Globus pallidus (tissue), 1 donor: ENCODE data around the gene NAALADL1.

Experiments
- DNase-seq: peaks from one replicate; pipeline ENCODE4 v3.0.0-alpha.2; 2015; ENCODE audit warnings: low spot score

NAALADL1 gene, protein sequence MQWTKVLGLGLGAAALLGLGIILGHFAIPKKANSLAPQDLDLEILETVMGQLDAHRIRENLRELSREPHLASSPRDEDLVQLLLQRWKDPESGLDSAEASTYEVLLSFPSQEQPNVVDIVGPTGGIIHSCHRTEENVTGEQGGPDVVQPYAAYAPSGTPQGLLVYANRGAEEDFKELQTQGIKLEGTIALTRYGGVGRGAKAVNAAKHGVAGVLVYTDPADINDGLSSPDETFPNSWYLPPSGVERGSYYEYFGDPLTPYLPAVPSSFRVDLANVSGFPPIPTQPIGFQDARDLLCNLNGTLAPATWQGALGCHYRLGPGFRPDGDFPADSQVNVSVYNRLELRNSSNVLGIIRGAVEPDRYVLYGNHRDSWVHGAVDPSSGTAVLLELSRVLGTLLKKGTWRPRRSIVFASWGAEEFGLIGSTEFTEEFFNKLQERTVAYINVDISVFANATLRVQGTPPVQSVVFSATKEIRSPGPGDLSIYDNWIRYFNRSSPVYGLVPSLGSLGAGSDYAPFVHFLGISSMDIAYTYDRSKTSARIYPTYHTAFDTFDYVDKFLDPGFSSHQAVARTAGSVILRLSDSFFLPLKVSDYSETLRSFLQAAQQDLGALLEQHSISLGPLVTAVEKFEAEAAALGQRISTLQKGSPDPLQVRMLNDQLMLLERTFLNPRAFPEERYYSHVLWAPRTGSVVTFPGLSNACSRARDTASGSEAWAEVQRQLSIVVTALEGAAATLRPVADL

DNA sequence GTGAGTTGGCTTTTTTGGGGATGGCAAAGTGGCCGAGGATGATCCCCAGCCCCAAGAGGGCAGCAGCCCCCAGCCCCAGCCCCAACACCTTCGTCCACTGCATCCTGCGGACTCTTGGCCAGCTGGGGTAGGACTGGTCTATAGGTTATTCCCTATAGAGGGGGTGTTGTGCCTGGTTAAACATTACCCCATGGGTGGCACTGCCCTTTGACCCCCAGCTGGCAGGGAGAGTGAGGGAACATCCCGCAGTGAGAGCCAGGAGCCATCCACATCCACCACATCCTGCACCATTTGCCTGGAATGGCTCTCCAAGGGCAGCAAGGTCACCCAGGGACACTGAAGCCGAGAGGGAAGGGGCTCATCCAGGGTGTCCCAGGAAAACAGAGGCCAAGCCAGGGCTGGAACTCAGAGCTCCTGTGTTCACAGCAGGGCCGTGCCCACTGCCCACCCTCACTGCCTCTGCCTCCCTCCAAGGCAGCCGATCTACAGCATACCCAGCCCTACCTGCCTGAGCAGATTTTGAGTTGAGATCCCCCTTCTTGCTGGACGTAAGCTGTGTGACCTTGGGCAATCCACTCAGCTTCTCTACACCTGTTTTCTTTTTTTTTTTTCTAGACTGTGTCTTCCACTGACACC lies at the start of gene NAALADL1:
NAALADL1 (minus strand) TSS at position 135 of the 636 bp plus-strand sequence; CDS start at position 103, 32 bp downstream.
- no peak for DNase-seq

DNA sequence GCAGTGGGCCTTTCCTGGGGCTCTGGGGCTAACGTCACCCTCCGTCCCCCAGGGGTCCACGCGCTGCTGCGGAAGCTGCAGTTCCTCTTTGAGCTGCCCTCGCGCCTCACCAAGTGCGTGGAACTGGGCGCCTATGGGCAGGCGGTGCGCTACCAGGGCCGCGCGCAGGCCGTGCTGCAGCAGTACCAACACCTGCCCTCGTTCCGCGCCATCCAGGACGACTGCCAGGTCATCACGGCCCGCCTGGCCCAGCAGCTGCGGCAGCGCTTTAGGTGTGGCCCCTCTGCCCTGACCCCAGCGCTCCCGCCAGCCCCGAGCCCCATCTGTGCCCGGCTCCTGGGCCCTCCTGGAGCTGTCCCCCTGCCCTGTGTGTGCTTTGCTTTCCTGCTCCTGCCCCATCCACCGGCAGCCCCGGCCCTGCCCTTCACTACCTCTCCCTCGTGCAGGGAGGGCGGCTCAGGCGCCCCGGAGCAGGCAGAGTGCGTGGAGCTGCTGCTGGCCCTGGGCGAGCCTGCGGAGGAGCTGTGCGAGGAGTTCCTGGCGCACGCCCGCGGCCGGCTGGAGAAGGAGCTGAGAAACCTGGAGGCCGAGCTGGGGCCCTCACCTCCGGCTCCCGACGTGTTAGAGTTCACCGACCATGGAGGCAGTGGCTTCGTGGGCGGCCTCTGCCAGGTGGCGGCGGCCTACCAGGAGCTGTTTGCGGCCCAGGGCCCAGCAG lies 49.6 kb upstream of the NAALADL1 start:
- DNase-seq: no peak

DNA sequence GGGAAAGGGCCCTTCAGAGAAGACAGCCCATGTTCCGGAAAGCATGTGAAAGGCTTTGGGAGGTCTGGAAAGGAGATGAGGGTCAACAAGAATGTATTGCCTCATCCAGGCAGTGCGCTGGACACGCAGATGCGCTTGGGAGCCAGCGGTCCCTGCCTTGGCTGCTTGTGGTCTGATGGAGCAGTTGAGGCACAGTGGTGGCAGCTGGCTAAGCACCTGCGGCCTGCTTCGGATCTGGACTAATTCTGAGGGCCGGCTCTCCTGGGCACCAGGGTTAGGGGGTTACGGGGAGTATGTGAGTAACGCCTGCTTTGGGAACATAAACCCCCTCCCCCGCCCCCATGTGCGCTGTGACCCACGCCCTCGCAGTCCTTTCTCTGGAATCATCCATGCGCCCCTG lies 48.7 kb upstream of the NAALADL1 start:
- DNase-seq: no peak

DNA sequence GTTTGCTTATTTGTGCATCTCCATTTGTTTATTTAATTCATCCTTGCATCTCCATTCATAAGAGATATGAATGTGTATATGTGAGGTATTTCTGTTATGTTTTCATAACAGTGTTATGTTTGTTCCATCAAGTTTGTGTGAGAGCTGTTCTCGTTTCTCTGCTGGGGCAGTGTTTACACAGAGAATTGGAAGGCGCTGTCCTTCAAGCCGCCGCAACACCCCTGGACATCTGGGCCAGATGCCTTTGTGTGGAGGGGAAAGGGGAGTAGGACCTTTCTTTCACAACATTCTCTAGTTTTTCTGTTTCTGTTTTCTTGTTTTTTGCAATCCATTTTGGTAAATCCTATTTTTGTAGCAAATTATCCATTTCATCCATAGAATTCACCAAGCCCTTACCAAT lies 46.3 kb upstream of the NAALADL1 start:
- no peak for DNase-seq

DNA sequence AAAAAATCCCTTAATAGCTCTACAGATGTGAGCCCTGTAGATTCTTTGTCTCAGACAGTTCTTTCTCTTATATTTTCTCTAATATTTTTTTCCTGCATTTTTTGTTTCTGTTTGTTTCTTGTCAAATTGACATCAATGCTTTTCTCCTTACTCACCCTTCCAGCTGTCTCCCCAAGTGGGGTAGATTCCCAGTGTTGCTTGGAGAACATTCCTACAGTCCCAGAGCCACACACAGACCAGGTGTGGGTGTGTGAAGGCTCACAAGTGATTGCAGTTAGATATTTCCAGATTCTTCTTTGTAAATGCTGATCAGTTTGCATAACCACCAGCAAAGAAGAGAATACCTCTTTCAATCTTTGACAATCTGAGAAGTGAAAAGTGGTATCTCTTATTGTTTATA lies 45.1 kb upstream of the NAALADL1 start:
- no peak for DNase-seq

DNA sequence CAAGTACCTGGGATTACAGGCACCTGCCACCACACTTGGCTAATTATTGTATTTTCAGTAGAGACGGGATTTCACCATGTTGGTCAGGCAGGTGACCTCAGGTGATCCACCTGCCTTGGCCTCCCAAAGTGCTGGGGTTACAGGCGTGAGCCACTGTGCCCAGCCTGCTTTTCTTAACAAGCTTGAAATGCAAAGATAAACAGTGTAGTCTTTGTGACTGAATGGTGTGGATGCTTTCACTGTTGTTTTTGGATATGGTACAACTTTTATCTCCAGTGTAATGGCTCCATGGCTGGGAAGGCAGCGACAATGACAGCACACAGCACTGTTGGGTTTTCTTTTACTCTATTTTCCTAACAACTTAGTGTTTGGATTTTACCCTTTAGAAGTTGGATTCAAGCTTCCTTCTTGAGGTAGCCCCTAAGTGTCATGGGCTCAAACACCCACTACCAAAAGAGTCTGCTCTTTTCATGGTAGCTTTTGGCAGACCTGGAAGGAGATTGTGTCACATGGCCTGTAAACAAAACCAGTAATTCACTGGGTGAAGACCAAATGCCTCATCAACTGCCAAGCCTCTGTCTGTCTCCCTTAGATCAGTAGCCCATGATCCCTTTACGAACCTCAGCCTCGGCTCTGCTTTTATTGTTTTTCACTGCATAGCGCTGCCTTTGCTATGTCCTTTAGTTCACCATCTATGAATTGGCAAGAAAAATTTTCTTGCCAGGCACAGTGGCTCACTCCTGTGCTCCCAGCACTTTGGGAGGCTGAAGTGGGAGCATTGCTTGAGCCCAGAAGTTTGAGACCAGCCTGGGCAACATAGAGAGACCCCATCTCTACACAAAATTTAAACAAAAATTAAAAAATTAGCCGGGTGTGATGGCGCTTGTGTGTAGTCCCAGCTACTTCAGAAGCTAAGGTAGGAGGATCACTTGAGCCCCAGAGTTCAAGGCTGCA lies 44.1 kb upstream of the NAALADL1 start:
- DNase-seq: peak; percentile 88

DNA sequence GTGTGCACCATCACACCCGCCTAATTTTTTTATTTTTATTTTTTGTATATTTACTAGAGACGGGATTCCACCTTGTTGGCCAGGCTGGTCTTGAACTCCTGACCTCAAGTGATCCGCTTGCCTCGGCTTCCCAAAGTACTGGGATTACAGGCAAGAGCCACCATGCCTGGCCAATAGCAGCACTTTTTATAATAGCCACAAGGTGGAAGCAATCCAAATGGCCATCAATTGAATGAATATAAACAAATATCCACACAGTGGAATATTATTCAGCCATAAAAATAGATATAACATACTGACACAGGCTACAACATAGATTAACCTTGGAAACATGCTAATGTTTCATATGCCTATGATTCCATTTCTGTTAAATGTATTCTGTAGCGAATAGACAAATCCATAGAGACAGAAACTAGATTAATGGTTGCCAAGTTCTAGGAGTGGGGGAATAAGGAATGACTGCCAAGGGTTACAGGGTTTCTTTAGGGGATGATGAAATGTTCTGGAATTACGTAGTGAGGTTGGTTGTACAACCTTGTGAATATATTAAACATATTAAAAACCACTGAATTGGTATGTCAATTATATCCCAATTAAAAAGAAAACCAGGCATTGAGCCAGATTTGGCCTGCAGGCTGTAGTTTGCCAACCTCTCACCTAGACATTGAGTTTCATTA lies 42.5 kb upstream of the NAALADL1 start:
- no peak for DNase-seq

DNA sequence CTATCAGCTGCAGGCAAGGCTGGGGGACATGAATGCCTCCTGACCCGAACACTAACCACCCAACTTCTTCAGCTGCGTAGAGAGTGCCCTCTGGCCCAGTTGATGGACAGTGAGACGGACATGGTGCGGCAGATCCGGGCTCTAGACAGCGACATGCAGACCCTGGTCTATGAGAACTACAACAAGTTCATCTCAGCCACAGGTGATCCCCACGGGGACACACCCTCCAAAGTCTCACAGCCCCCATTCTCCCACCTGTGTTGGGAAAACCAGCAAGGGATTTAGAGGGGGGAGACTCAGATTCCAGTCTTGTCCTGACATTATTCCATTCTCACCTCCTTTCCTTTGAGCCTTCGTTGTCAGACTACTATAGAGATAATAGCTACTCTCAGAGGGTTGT lies 38.6 kb upstream of the NAALADL1 start:
- DNase-seq: no peak

DNA sequence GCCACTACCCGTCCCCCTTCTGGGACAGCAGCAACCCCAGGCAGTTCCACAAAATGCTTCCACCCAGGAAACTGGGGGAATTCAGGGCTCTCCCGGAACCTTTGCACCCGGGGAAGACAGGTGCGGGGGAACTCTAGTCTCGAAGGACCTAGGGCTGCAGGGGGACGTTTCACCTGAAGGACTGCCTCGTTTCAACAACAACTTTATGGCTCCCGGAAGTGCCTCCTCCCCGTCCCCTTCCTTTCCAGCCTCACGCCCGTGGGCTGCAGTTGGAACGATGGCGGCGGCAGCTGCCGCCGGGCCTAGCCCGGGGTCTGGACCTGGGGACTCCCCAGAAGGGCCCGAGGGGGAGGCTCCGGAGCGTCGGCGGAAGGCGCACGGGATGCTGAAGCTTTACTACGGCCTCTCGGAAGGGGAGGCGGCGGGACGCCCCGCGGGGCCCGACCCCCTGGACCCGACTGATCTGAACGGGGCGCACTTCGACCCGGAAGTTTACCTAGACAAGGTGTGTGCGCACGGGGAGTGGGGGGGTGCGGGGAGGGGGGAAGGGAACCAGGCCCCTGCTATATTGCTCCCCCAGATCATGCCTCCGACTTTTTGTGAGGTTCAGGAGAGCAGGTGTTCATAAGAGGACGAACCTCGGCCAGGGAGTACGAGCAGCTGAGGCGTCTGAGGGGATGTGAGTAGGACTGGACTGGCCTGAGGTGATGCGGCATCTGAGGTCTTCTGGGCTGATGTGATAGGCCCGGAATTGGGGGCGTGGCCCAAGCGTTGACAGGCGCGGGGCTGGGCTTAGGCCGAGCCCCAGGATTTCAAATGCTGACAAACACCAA lies 37.8 kb upstream of the NAALADL1 start, which contains the start of gene VPS51:
VPS51 (plus strand) TSS at position 241 of the 833 bp plus-strand sequence; CDS start at position 278, 37 bp downstream.
- peak; percentile 90 for DNase-seq

DNA sequence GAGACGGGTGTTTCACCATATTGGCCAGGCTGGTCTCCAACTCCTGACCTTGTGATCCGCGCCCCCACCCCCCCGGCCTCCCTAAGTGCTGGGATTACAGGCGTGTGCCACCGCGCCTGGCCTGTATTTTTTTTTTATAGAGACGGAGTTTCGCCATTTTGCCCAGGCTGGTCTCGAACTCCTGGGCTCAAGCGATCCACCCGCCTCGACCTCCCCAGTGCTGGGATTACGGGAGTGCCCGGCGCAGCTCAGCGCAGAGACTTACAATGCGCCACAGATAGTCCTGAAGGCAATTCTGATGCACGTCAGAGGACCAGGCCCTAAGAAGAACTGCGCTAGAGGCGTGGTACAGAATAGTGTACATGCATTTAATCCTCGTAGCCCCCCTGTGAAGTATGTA lies 37.1 kb upstream of the NAALADL1 start:
- no peak for DNase-seq

DNA sequence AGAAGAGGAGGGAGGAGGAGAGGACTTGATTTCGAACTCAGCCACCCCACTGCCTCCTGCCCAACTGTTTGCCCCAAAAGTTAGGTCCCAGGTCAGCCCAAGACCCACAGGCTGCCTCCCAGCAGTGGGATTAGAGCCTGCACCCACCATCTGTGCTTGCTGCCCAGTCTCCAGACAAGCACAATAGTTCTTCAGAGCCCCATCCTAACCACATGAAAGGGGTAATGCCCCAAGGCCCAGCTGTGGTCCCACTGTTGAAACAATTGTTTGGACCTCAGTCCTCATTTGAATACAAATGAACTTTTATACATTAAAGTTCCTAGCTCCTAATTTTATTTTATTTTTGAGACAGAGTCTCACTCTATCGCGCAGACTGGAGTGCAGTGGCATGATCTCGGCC lies 32.3 kb upstream of the NAALADL1 start:
- peak; percentile 86 for DNase-seq

DNA sequence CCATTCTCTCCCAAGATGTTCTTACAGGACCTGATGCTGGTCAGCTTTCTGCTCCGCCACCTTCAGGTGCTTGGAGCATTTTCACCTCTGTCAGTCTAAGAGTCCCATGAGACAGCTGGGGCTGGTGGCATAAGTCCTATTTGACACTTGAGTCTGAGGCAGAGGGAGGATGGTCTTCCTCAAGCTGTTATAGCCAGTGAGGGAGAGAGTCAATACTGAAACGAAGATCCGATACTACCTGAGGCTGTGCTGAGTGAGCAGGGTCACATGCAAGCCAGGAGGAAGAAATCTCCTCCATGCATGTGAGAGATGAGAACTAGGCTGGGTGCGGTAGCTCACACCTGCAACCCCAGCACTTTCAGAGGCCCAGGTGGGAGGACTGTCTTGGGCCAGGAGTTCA lies 31.3 kb upstream of the NAALADL1 start:
- no peak for DNase-seq

DNA sequence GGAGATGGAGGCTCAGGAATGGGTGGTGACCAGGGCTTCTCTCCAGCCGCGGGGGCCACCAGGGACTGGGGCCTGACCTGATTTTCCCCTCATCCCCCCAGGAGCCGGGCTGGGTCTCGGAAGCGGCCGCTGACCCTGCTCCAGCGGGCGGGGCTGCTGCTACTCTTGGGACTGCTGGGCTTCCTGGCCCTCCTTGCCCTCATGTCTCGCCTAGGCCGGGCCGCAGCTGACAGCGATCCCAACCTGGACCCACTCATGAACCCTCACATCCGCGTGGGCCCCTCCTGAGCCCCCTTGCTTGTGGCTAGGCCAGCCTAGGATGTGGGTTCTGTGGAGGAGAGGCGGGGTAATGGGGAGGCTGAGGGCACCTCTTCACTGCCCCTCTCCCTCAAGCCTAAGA lies 29.5 kb upstream of the NAALADL1 start:
- no peak for DNase-seq

DNA sequence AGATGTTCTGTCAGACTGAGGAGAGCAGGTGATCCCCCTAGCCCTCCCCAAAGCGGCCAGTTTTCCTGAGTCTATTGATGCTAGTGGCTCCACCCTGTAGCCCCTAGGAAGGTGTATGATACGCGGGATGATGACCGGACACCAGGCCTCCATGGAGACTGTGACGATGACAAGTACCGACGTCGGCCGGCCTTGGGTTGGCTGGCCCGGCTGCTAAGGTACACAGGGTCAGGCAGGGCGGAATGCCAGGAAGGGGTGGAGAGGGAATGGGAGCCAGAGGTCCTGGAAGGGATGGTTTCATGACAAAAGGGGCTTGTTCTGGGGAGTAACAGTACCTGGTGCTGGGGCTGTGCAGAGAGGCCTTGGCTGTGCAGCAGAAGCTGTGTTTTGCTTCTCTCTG lies 28.9 kb upstream of the NAALADL1 start:
- DNase-seq: no peak

DNA sequence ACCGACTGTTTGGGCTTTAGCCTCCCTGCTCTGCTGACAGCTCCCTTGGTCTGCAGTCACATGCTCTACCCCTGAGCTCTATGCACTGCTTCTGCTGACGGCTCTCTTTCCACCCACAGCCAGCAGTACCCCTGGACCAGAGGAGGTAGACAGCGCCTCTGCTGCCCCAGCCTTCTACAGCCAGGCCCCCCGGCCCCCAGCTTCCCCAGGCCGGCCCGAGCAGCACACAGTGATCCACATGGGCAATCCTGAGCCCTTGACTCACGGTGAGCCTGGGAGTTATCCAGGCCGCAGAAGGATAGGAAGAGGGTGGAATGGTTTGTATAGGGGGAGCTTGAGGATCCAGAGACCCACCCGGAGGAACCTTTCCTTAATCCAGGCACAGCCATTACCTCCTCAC lies 28.5 kb upstream of the NAALADL1 start:
- DNase-seq: no peak

DNA sequence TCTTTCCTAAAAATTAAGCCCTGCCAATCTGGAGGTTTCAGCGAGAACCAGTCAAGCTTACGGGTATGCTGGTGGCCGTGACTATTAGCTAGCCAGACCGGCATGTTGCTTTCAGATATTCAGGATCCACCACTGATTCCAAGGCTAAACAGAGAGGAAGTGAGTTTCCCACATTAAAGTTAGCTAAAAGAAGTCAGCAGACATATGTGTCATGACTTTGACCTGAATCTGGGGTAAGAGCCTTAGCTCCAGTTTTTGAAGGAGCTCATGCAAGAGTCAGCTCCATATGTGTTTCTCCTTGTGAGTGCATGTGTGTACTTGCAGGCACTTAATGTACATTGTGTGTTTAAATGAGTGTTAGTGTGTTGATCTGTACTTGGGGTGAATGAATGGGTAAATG lies 27.1 kb upstream of the NAALADL1 start:
- no peak for DNase-seq

DNA sequence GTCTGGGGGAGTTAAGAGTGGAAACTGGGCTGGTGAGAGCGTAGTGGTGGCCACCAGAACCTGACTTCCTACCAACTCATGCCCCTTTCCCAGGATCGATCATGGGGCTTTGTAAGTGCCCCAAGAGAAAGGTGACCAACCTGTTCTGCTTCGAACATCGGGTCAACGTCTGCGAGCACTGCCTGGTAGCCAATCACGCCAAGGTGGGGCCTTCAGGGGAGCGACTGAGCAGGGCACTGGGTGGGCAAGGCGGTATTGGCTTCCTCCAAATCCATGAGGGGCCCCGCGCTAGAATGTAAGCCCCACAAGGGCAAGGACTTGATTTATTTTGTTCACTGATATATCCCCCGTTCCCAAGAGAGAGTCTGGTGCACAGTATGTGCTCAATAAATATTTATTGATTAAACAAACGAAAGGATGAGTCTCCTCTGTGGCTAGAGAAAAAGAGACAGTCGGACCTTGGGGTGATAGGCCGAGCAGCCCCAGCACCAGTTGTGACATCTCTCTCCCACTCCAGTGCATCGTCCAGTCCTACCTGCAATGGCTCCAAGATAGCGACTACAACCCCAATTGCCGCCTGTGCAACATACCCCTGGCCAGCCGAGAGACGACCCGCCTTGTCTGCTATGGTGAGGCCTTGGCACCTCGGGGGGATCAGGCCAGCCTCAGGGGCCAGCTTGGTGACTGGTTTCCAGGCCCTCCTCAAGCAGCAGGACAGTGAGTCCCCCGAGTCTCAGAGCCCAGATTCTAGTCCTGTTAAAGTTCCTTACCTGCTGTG lies 26.4 kb upstream of the NAALADL1 start:
- no peak for DNase-seq

DNA sequence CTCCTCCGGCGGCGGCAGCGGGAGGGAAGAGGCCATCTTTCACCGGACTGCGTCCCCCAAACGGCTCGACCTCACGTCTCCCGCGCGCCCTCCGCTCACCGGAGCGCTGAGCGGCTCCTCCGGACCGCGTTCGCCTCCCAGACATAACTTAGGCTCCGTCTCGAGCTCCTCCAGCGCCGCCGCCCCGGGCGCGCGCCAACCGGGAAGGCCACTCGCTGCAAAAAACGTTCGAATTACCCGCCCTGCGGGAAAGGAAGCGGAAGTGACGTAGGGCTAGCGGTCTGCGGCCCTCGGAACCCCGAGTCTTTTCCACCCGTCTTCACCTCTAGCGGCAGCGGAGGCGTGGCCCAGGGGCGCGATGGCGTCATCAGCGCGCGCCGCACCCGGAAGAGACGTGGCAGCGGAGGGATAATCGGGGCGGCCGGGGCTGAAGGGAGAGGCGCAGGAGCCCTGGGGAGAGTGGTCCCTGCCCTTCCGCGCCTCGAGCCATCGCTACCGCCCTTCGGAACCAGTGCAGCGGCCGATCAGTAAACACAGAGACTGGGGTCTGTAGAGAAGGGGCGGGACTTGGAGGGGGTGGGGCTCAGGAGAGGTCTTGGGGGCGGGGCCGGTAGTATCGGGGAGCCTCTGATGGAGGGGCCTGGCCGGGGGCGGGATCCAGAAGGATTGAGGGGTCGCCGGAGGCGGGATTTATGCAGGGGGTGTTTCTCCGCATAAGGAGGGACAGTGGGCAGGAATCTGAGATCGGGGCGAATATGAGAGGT lies 25.7 kb upstream of the NAALADL1 start, which contains the start of the genes CDCA5 and ZFPL1:
CDCA5 (minus strand) TSS at position 207 of the 764 bp plus-strand sequence; CDS start at position 145, 62 bp downstream.
ZFPL1 (plus strand) TSS at position 389 of the 764 bp plus-strand sequence. CDS start 477 bp downstream, outside the sequence.
- DNase-seq: peak; percentile 92
